GM12878 (cell line): Measurements from ENCODE around the gene LIPM.

Experiments
- CHD2 ChIP-seq: IDR thresholded peaks from 2 replicates; pipeline ENCODE4 v1.6.1; 2011; ENCODE audit warnings: low read depth, low read length, improper control_type of control experiment, borderline replicate concordance
- CREB1 ChIP-seq: IDR thresholded peaks from 2 replicates; pipeline ENCODE4 v1.6.1; 2012; ENCODE audit warnings: low read depth, mild to moderate bottlenecking, inconsistent platforms
- EP300 ChIP-seq, 2 experiments: fragments of 150-350 bp in 1 of 2; IDR thresholded peaks; 2 replicates each; pipeline ENCODE4 v1.6.1; 2011 to 2012; ENCODE audit warnings: low read depth in 2 of 2, low read length in 2 of 2, borderline replicate concordance in 1 of 2, improper control_type of control experiment in 1 of 2, inconsistent platforms in 1 of 2; ENCODE audit not compliant: control insufficient read depth in 1 of 2
- FOS ChIP-seq: IDR thresholded peaks from 3 replicates; pipeline ENCODE4 v1.6.1; 2011; ENCODE audit warnings: borderline replicate concordance; ENCODE audit not compliant: insufficient read length; ENCODE audit errors: extremely low read depth
- POLR2A ChIP-seq: IDR thresholded peaks from 2 replicates; pipeline ENCODE4 v1.6.1; 2011; ENCODE audit warnings: low read depth, mild to moderate bottlenecking, low read length
- POLR2AphosphoS2 ChIP-seq: IDR thresholded peaks from 2 replicates; pipeline ENCODE4 v1.6.1; 2011; ENCODE audit warnings: low read depth, mild to moderate bottlenecking, low read length, improper control_type of control experiment, moderate library complexity
- SP1 ChIP-seq: IDR thresholded peaks from one replicate; pipeline ENCODE4 v1.6.1; 2011; ENCODE audit warnings: low read depth, low read length
- TAF1 ChIP-seq: IDR thresholded peaks from 2 replicates; pipeline ENCODE4 v1.6.1; 2011; ENCODE audit warnings: mild to moderate bottlenecking, low read depth, low read length, borderline replicate concordance
- YY1 ChIP-seq: IDR thresholded peaks from 2 replicates; pipeline ENCODE4 v1.6.1; 2011; ENCODE audit warnings: low read depth, mild to moderate bottlenecking, low read length
- TF ChIP-seq, protein P1 (sequence below), 3 experiments: IDR thresholded peaks in 2 of 3; conservative IDR thresholded peaks in 1 of 3; 2 replicates each; pipeline ENCODE4 v1.5.1; 2011; ENCODE audit warnings: low read depth in 3 of 3, low read length in 3 of 3, mild to moderate bottlenecking in 3 of 3, control low read depth in 2 of 3, moderate library complexity in 2 of 3, inconsistent platforms in 1 of 3, mixed read lengths in 1 of 3; ENCODE audit not compliant: control insufficient read depth in 2 of 3, insufficient read depth in 1 of 3; ENCODE audit errors: extremely low read depth in 1 of 3
- TF ChIP-seq, protein P2 (sequence below): IDR thresholded peaks from 2 replicates; pipeline ENCODE4 v1.6.1; 2012; ENCODE audit warnings: low read depth, low read length, improper control_type of control experiment
- TF ChIP-seq, protein P3 (sequence below): fragments of 450-650 bp; IDR thresholded peaks from 2 replicates; pipeline ENCODE4 v1.6.1; 2018; ENCODE audit warnings: borderline replicate concordance, mild to moderate bottlenecking; ENCODE audit not compliant: partially characterized antibody

DNA sequence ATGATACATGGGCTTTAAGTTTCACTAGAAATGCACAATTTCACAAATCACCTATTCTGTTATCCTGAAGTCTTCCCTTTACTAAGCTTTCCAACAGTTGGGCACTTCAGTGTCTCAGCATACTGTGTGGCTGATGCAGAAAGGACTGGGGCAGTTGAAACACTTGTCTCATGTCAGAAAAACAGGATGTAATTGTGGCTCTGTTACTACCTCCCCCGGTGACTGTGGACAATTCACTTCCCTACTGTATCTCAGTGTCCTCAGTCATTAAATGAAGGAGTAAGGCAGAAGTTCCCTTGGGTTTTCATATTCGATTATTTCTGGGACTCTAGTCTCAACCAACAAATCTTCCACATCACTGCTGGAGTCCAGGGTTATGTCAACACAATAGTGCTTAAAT lies 31.2 kb downstream of the LIPM start:
- TF ChIP-seq, protein P1, sequence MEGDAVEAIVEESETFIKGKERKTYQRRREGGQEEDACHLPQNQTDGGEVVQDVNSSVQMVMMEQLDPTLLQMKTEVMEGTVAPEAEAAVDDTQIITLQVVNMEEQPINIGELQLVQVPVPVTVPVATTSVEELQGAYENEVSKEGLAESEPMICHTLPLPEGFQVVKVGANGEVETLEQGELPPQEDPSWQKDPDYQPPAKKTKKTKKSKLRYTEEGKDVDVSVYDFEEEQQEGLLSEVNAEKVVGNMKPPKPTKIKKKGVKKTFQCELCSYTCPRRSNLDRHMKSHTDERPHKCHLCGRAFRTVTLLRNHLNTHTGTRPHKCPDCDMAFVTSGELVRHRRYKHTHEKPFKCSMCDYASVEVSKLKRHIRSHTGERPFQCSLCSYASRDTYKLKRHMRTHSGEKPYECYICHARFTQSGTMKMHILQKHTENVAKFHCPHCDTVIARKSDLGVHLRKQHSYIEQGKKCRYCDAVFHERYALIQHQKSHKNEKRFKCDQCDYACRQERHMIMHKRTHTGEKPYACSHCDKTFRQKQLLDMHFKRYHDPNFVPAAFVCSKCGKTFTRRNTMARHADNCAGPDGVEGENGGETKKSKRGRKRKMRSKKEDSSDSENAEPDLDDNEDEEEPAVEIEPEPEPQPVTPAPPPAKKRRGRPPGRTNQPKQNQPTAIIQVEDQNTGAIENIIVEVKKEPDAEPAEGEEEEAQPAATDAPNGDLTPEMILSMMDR (IDR thresholded peaks at IDR 0.05 in 2 of 3, conservative IDR thresholded peaks at IDR 0.05 in 1 of 3; ENCODE audit: control insufficient read depth in 2 of 3, extremely low read depth in 1 of 3, insufficient read depth in 1 of 3, low read depth in 3 of 3, low read length in 3 of 3), result no peak
- no peak for TF ChIP-seq TAF1
- no peak for TF ChIP-seq POLR2AphosphoS2
- TF ChIP-seq, protein P2, sequence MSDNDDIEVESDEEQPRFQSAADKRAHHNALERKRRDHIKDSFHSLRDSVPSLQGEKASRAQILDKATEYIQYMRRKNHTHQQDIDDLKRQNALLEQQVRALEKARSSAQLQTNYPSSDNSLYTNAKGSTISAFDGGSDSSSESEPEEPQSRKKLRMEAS, result no peak
- TF ChIP-seq EP300 (IDR thresholded peaks at IDR 0.05; ENCODE audit: borderline replicate concordance in 1 of 2, control insufficient read depth in 1 of 2, low read depth in 2 of 2, low read length in 2 of 2), result no peak
- no peak for TF ChIP-seq FOS
- no peak for TF ChIP-seq YY1
- no peak for TF ChIP-seq SP1
- no peak for TF ChIP-seq CHD2
- TF ChIP-seq, protein P3, sequence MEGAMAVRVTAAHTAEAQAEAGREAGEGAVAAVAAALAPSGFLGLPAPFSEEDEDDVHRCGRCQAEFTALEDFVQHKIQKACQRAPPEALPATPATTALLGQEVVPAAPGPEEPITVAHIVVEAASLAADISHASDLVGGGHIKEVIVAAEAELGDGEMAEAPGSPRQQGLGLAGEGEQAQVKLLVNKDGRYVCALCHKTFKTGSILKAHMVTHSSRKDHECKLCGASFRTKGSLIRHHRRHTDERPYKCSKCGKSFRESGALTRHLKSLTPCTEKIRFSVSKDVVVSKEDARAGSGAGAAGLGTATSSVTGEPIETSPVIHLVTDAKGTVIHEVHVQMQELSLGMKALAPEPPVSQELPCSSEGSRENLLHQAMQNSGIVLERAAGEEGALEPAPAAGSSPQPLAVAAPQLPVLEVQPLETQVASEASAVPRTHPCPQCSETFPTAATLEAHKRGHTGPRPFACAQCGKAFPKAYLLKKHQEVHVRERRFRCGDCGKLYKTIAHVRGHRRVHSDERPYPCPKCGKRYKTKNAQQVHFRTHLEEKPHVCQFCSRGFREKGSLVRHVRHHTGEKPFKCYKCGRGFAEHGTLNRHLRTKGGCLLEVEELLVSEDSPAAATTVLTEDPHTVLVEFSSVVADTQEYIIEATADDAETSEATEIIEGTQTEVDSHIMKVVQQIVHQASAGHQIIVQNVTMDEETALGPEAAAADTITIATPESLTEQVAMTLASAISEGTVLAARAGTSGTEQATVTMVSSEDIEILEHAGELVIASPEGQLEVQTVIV, result no peak
- no peak for TF ChIP-seq POLR2A
- no peak for TF ChIP-seq CREB1
